Measurements from ENCODE around the gene ABCG1.

DNA sequence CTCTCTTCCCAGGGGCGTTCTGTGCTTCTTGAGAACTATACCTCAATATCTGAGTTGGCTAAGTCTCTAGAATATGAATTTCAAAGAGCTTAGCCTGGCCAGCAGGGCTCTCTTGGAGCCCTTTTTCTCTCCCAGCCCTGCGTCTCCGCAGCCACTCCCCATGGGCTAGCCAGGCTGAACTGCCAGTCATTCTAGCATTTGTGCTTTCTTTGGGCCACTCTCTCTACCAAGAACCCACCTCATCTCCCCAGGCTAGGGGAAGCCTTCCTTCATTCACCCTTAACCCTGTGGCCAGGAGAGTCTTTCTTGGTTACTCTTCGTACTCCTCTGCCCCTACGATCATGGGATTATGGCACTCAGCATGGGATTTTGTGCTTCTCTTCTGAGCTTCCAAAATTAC is 18.2 kb downstream of the ABCG1 start:
- TF ChIP-seq, protein P1, sequence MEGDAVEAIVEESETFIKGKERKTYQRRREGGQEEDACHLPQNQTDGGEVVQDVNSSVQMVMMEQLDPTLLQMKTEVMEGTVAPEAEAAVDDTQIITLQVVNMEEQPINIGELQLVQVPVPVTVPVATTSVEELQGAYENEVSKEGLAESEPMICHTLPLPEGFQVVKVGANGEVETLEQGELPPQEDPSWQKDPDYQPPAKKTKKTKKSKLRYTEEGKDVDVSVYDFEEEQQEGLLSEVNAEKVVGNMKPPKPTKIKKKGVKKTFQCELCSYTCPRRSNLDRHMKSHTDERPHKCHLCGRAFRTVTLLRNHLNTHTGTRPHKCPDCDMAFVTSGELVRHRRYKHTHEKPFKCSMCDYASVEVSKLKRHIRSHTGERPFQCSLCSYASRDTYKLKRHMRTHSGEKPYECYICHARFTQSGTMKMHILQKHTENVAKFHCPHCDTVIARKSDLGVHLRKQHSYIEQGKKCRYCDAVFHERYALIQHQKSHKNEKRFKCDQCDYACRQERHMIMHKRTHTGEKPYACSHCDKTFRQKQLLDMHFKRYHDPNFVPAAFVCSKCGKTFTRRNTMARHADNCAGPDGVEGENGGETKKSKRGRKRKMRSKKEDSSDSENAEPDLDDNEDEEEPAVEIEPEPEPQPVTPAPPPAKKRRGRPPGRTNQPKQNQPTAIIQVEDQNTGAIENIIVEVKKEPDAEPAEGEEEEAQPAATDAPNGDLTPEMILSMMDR (conservative IDR thresholded peaks at IDR 0.05 in 1 of 2, IDR thresholded peaks at IDR 0.05 in 1 of 2; ENCODE audit: low read depth in 1 of 2, low read length in 2 of 2), result no peak
- no peak for TF ChIP-seq EZH2 (IDR thresholded peaks at IDR 0.05; ENCODE audit: low read length, missing control alignments)
